SK-N-SH treated with all-trans-retinoic acid at 6 μM for 48 hours (cell line): ENCODE data around the gene TAS2R1.

Source experiments
- CREB5 ChIP-seq: fragments of 250-450 bp; sonication (Bioruptor Pico); IDR thresholded peaks from 2 replicates; pipeline ENCODE4 v1.5.1; 2020; ENCODE audit warnings: low read depth, mild to moderate bottlenecking, moderate library complexity
- CSDC2 ChIP-seq: fragments of 250-450 bp; sonication (Bioruptor Pico); IDR thresholded peaks from 2 replicates; pipeline ENCODE4 v1.5.0; 2020; ENCODE audit warnings: mild to moderate bottlenecking, moderate library complexity
- ISL1 ChIP-seq: fragments of 250-450 bp; sonication (Bioruptor Pico); IDR thresholded peaks from 2 replicates; pipeline ENCODE4 v2.1.2; 2022; ENCODE audit warnings: mild to moderate bottlenecking, moderate library complexity
- OSR1 ChIP-seq: fragments of 250-450 bp; sonication (Bioruptor Pico); IDR thresholded peaks from 2 replicates; pipeline ENCODE4 v1.8.0; 2022; ENCODE audit warnings: moderate library complexity, mild to moderate bottlenecking, inconsistent platforms
- PATZ1 ChIP-seq: fragments of 250-450 bp; sonication (Bioruptor Pico); IDR thresholded peaks from 2 replicates; pipeline ENCODE4 v1.8.0; 2020; ENCODE audit warnings: mild to moderate bottlenecking, moderate library complexity, borderline replicate concordance
- PPARA ChIP-seq: fragments of 250-450 bp; sonication (Bioruptor Pico); IDR thresholded peaks from 2 replicates; pipeline ENCODE4 v1.5.0; 2020; ENCODE audit warnings: mild to moderate bottlenecking, borderline replicate concordance
- RARB ChIP-seq: fragments of 250-450 bp; sonication (Bioruptor Pico); IDR thresholded peaks from 2 replicates; pipeline ENCODE4 v1.8.0; 2021; ENCODE audit warnings: mild to moderate bottlenecking, moderate library complexity
- TCF4 ChIP-seq: fragments of 250-450 bp; sonication (Bioruptor Pico); IDR thresholded peaks from 2 replicates; pipeline ENCODE4 v1.8.0; 2021; ENCODE audit warnings: mild to moderate bottlenecking, moderate library complexity, borderline replicate concordance
- TSHZ2 ChIP-seq: fragments of 250-450 bp; sonication (Bioruptor Pico); IDR thresholded peaks from 2 replicates; pipeline ENCODE4 v1.5.0; 2020; ENCODE audit warnings: mild to moderate bottlenecking, moderate library complexity
- ZC3H10 ChIP-seq: fragments of 250-450 bp; sonication (Bioruptor Pico); IDR thresholded peaks from 2 replicates; pipeline ENCODE4 v1.5.1; 2021; ENCODE audit warnings: mild to moderate bottlenecking, moderate library complexity
- ZFP3 ChIP-seq: fragments of 250-450 bp; sonication (Bioruptor Pico); IDR thresholded peaks from 2 replicates; pipeline ENCODE4 v1.5.0; 2020; ENCODE audit warnings: mild to moderate bottlenecking, moderate library complexity

GRCh38 chr5:9617739-9618504, 12.2 kb downstream of the TAS2R1 start:
- no peak for TF ChIP-seq TCF4
- no peak for TF ChIP-seq RARB (CRISPR knock-in tag)
- no peak for TF ChIP-seq CSDC2 (CRISPR knock-in tag)
- TF ChIP-seq ISL1: no peak
- no peak for TF ChIP-seq PPARA (CRISPR knock-in tag)
- no peak for TF ChIP-seq CREB5 (CRISPR knock-in tag)
- TF ChIP-seq TSHZ2: no peak
- no peak for TF ChIP-seq OSR1
- TF ChIP-seq ZFP3: no peak
- TF ChIP-seq PATZ1 (CRISPR knock-in tag): no peak
- TF ChIP-seq ZC3H10 (CRISPR knock-in tag): no peak
